Keratinocyte (primary cell): ENCODE results near the gene KCNQ1OT1. TPM values are rescaled to one million over a fixed set of nuclear protein-coding genes. Genes with fewer than 3 reads are reported as not detected.

Experiments used
- DNase-seq: peaks from one replicate; pipeline ENCODE4 v3.0.0-alpha.2; 2011; ENCODE audit warnings: low read depth, missing footprints, low spot score
- FAIRE-seq: peaks from 2 replicates; lab custom pipeline; 2011; peaks lifted over from hg19 to GRCh38; lab: Jason Lieb, UNC
- H2AFZ ChIP-seq: 2 replicates; pipeline ENCODE4 v1.6.0; 2012; ENCODE audit warnings: low read length, control low read depth, inconsistent platforms; ENCODE audit not compliant: control insufficient read depth
- H3K27ac ChIP-seq: 2 replicates; pipeline ENCODE4 v1.5.1; 2011; ENCODE audit warnings: low read length; ENCODE audit not compliant: control insufficient read depth, insufficient read depth
- H3K27me3 ChIP-seq: 3 replicates; pipeline ENCODE4 v1.6.0; 2011; ENCODE audit warnings: low read length; ENCODE audit not compliant: control insufficient read depth, insufficient read depth; ENCODE audit errors: extremely low read depth
- H3K36me3 ChIP-seq, 2 experiments: 2 replicates in 1 of 2; 3 replicates in 1 of 2; pipeline ENCODE4 v1.5.1; 2011; ENCODE audit warnings: low read length in 2 of 2, mild to moderate bottlenecking in 1 of 2; ENCODE audit not compliant: control insufficient read depth in 2 of 2, insufficient read depth in 2 of 2; ENCODE audit errors: extremely low read depth in 1 of 2
- H3K4me1 ChIP-seq: 3 replicates; pipeline ENCODE4 v1.5.1; 2011; ENCODE audit warnings: low read length; ENCODE audit not compliant: control insufficient read depth, insufficient read depth; ENCODE audit errors: extremely low read depth
- H3K4me2 ChIP-seq: 3 replicates; pipeline ENCODE4 v1.6.0; 2011; ENCODE audit warnings: low read depth, low read length; ENCODE audit not compliant: control insufficient read depth, insufficient read depth; ENCODE audit errors: extremely low read depth
- H3K4me3 ChIP-seq, 3 experiments: fragments of 200-600 bp in 1 of 3; sonication (generic) in 1 of 3; 2 replicates in 2 of 3; 3 replicates in 1 of 3; pipeline ENCODE4 v1.5.1; 2011 to 2016; ENCODE audit warnings: low read length in 3 of 3, mild to moderate bottlenecking in 3 of 3, control low read depth in 2 of 3, inconsistent platforms in 1 of 3, low read depth in 1 of 3, mixed read lengths in 1 of 3, mixed run types in 1 of 3, moderate library complexity in 1 of 3; ENCODE audit not compliant: control insufficient read depth in 2 of 3, insufficient read depth in 2 of 3; ENCODE audit errors: extremely low read depth in 1 of 3
- H3K79me2 ChIP-seq: 2 replicates; pipeline ENCODE4 v1.6.0; 2012; ENCODE audit warnings: low read length; ENCODE audit not compliant: control insufficient read depth, insufficient read depth
- H3K9ac ChIP-seq: 3 replicates; pipeline ENCODE4 v1.6.0; 2011; ENCODE audit warnings: low read length; ENCODE audit not compliant: control insufficient read depth, insufficient read depth; ENCODE audit errors: extremely low read depth
- H3K9me1 ChIP-seq: 3 replicates; pipeline ENCODE4 v1.6.0; 2011; ENCODE audit warnings: low read length; ENCODE audit not compliant: control insufficient read depth, insufficient read depth; ENCODE audit errors: extremely low read depth
- H3K9me3 ChIP-seq: 2 replicates; pipeline ENCODE4 v1.5.1; 2012; ENCODE audit warnings: low read depth, low read length; ENCODE audit not compliant: control insufficient read depth
- H4K20me1 ChIP-seq: 3 replicates; pipeline ENCODE4 v1.6.0; 2011; ENCODE audit warnings: low read length; ENCODE audit not compliant: control insufficient read depth, insufficient read depth; ENCODE audit errors: extremely low read depth
- CTCF ChIP-seq, 3 experiments: IDR thresholded peaks in 1 of 3; conservative IDR thresholded peaks in 1 of 3; optimal IDR thresholded peaks in 1 of 3; 2 replicates in 2 of 3; 3 replicates in 1 of 3; pipeline versions ENCODE3 to v1.5.1; 2011; ENCODE audit warnings: low read length in 3 of 3, mild to moderate bottlenecking in 3 of 3, moderate library complexity in 2 of 3, control low read depth in 1 of 3, inconsistent platforms in 1 of 3; ENCODE audit not compliant: insufficient read depth in 2 of 3; ENCODE audit errors: extremely low read depth in 1 of 3
- EZH2 ChIP-seq: IDR thresholded peaks from one replicate; pipeline ENCODE4 v1.6.1; 2012; ENCODE audit warnings: inconsistent platforms, mild to moderate bottlenecking, low read length, moderate library complexity
- dilution Hi-C: fragments of 300-500 bp; cut with MboI; formaldehyde crosslinking; loops from one replicate; pipeline ENCODE4 v1.7.0; 2020; ENCODE audit warnings: low sequenced_read_pairs; ENCODE audit not compliant: extremely low pct_ligation_motif_present
- polyA plus RNA-seq, 5 experiments: library from polyadenylated mRNA; depleted of rRNA in 3 of 5; stranded (reverse) in 3 of 5; stranded (forward) in 1 of 5; unstranded in 1 of 5; fragments of >200 nt; gene quantifications; 1 replicate in 1 of 5; 2 replicates in 3 of 5; 3 replicates in 1 of 5; pipeline versions ENCODE4 v1.2.1 to v1.2.3, GENCODE V29; 2011 to 2012; ENCODE audit warnings: missing spikeins in 2 of 5, low read depth in 1 of 5, low replicate concordance in 1 of 5

Gene KCNQ1OT1
- polyA plus RNA-seq, 1 donor (not counting 4 experiments of a cell fraction or from before 2014, with no cell fraction given) = 0.07 TPM

- Histone ChIP-seq H3K27me3 (no peaks in the 10 kb centered on the region), H3K9me1 (no peaks in the 10 kb centered on the region), H3K9me3 (no peaks in the 10 kb centered on the region), H3K36me3 (no peaks in the 10 kb centered on the region), H2AFZ (no peak overlapping the region), H3K4me3 (no peak overlapping the region), H3K9ac (no peak overlapping the region), H4K20me1 (no peaks in the 10 kb centered on the region), H3K27ac (no peak overlapping the region), H3K79me2 (no peaks in the 10 kb centered on the region), H3K4me2 (no peak overlapping the region), H3K4me1 (no peaks in the 10 kb centered on the region)
- no peak for DNase-seq
- TF ChIP-seq CTCF (optimal IDR thresholded peaks at IDR 0.05 in 1 of 3, IDR thresholded peaks at IDR 0.05 in 1 of 3, conservative IDR thresholded peaks at IDR 0.05 in 1 of 3; ENCODE audit: extremely low read depth in 1 of 3, insufficient read depth in 2 of 3, low read length in 3 of 3) (no peak), EZH2 (no peak)
- dilution Hi-C loops = no loop called here
- FAIRE-seq = no peak
These were observed 132.6 kb downstream of the KCNQ1OT1 start for GRCh38 chr11:2567026-2567671.

- H3K4me2 ChIP-seq = no peak overlapping the region
- no peaks in the 10 kb centered on the region for H3K9me1 ChIP-seq
- no peaks in the 10 kb centered on the region for H3K9me3 ChIP-seq
- H3K27me3 ChIP-seq = no peaks in the 10 kb centered on the region
- no peak overlapping the region for H3K9ac ChIP-seq
- FAIRE-seq = no peak
- DNase-seq = no peak
- dilution Hi-C loops = no loop called here
- TF ChIP-seq EZH2 = no peak
- TF ChIP-seq CTCF (optimal IDR thresholded peaks at IDR 0.05 in 1 of 3, IDR thresholded peaks at IDR 0.05 in 1 of 3, conservative IDR thresholded peaks at IDR 0.05 in 1 of 3; ENCODE audit: extremely low read depth in 1 of 3, insufficient read depth in 2 of 3, low read length in 3 of 3) = no peak
- no peaks in the 10 kb centered on the region for H3K36me3 ChIP-seq
- no peaks in the 10 kb centered on the region for H3K79me2 ChIP-seq
- H3K4me1 ChIP-seq = no peaks in the 10 kb centered on the region
- no peak overlapping the region for H2AFZ ChIP-seq
- H3K4me3 ChIP-seq = no peak overlapping the region
- no peak overlapping the region for H3K27ac ChIP-seq
- H4K20me1 ChIP-seq = no peaks in the 10 kb centered on the region
These were observed 133.4 kb downstream of the KCNQ1OT1 start for GRCh38 chr11:2566223-2567025.
